Progenitor cell of endocrine pancreas (in vitro differentiated cells): Measurements from ENCODE around the gene SLC17A9. TPM values are rescaled to one million over a fixed set of nuclear protein-coding genes. Genes with fewer than 3 reads are reported as not detected.

ENCODE experiments used
- DNase-seq: peaks from one replicate; pipeline ENCODE4 v3.0.0; 2021; ENCODE audit warnings: low spot score; ENCODE audit not compliant: unreplicated experiment
- H3K27ac Mint-ChIP-seq: 2 replicates; pipeline ENCODE4 v1.8.0; 2021; ENCODE audit warnings: mild to moderate bottlenecking, moderate library complexity, mixed read lengths
- H3K27me3 Mint-ChIP-seq: 2 replicates; pipeline ENCODE4 v1.8.0; 2021; ENCODE audit warnings: mixed read lengths
- H3K36me3 Mint-ChIP-seq: 2 replicates; pipeline ENCODE4 v1.8.0; 2022; ENCODE audit warnings: mixed read lengths; ENCODE audit not compliant: insufficient read depth
- H3K4me1 Mint-ChIP-seq: 2 replicates; pipeline ENCODE4 v1.8.0; 2021; ENCODE audit warnings: low read depth, mixed read lengths
- H3K4me3 Mint-ChIP-seq: 2 replicates; pipeline ENCODE4 v1.8.0; 2021; ENCODE audit warnings: low read depth, mild to moderate bottlenecking, moderate library complexity, mixed read lengths
- H3K9me3 Mint-ChIP-seq: 2 replicates; pipeline ENCODE4 v1.8.0; 2021; ENCODE audit warnings: low read depth, mixed read lengths
- CTCF ChIP-seq: fragments of 200-600 bp; sonication (generic); IDR thresholded peaks from one replicate; pipeline ENCODE4 v1.5.0; 2021; ENCODE audit warnings: antibody characterized with exemption, mild to moderate bottlenecking; ENCODE audit not compliant: unreplicated experiment
- total RNA-seq: library from RNA; stranded (reverse); gene quantifications from 2 replicates; pipeline ENCODE4 v1.2.1, GENCODE V29; 2021

The SLC17A9 gene
- total RNA-seq, 1 donor from 2014 or later, result 8.0 TPM

GRCh38 chr20:62906647-62907375 is 45.7 kb upstream of the SLC17A9 start:
- H3K27ac Mint-ChIP-seq, result no peak overlapping the region
- no peak for TF ChIP-seq CTCF
- no peaks in the 10 kb centered on the region for H3K27me3 Mint-ChIP-seq
- H3K4me3 Mint-ChIP-seq, result no peak overlapping the region
- DNase-seq, result no peak
- H3K9me3 Mint-ChIP-seq, result no peaks in the 10 kb centered on the region
- no peaks in the 10 kb centered on the region for H3K4me1 Mint-ChIP-seq
- H3K36me3 Mint-ChIP-seq, result peaks cover 47% of the 10 kb centered on the region

- Mint-ChIP-seq H3K27me3 (no peaks in the 10 kb centered on the region), H3K27ac (peak overlapping the region; percentile 2), H3K36me3 (peaks cover 46% of the 10 kb centered on the region), H3K4me1 (no peaks in the 10 kb centered on the region), H3K4me3 (no peak overlapping the region), H3K9me3 (no peaks in the 10 kb centered on the region)
- DNase-seq, result no peak
- TF ChIP-seq CTCF, result peak; percentile 65
Observed at GRCh38 chr20:62907384-62908317, 44.9 kb upstream of the SLC17A9 start.

GRCh38 chr20:62908971-62909791 is 43.3 kb upstream of the SLC17A9 start:
- H3K9me3 Mint-ChIP-seq, result no peaks in the 10 kb centered on the region
- peaks cover 43% of the 10 kb centered on the region for H3K36me3 Mint-ChIP-seq
- H3K4me1 Mint-ChIP-seq, result peaks cover 11% of the 10 kb centered on the region
- no peaks in the 10 kb centered on the region for H3K27me3 Mint-ChIP-seq
- DNase-seq, result no peak
- H3K27ac Mint-ChIP-seq, result no peak overlapping the region
- H3K4me3 Mint-ChIP-seq, result no peak overlapping the region
- TF ChIP-seq CTCF, result no peak

- no peak for DNase-seq
- no peak for TF ChIP-seq CTCF
- no peak overlapping the region for H3K4me3 Mint-ChIP-seq
- peaks cover 15% of the 10 kb centered on the region for H3K4me1 Mint-ChIP-seq
- H3K36me3 Mint-ChIP-seq, result peaks cover 34% of the 10 kb centered on the region
- H3K27ac Mint-ChIP-seq, result no peak overlapping the region
- H3K27me3 Mint-ChIP-seq, result no peaks in the 10 kb centered on the region
- no peaks in the 10 kb centered on the region for H3K9me3 Mint-ChIP-seq
Observed at GRCh38 chr20:62910217-62910766, 42.2 kb upstream of the SLC17A9 start.
